Measurements from ENCODE around the gene PLPP4.

Gene PLPP4

GRCh38 chr10:120610791-120611190, 153.8 kb downstream of the PLPP4 start:
- no peak for DNase-seq (ENCODE audit: low read depth)

GRCh38 chr10:120612756-120613155, 155.7 kb downstream of the PLPP4 start:
- no peak for DNase-seq (ENCODE audit: low read depth)

- DNase-seq (ENCODE audit: low read depth): no peak
Observed at GRCh38 chr10:120613180-120613579, 156.2 kb downstream of the PLPP4 start.

GRCh38 chr10:120614680-120615079, 157.7 kb downstream of the PLPP4 start:
- DNase-seq (ENCODE audit: low read depth): no peak

- DNase-seq (ENCODE audit: low read depth): no peak
Observed at GRCh38 chr10:120616311-120616911, 159.4 kb downstream of the PLPP4 start.

- no peak for DNase-seq (ENCODE audit: low read depth)
Observed at GRCh38 chr10:120628197-120628596, 171.2 kb downstream of the PLPP4 start.

GRCh38 chr10:120630266-120630665, 173.2 kb downstream of the PLPP4 start:
- no peak for DNase-seq (ENCODE audit: low read depth)

GRCh38 chr10:120632047-120632446, 175.0 kb downstream of the PLPP4 start:
- DNase-seq (ENCODE audit: low read depth): no peak

GRCh38 chr10:120632942-120633341, 175.9 kb downstream of the PLPP4 start:
- DNase-seq (ENCODE audit: low read depth): no peak

GRCh38 chr10:120634659-120635058, 177.6 kb downstream of the PLPP4 start:
- no peak for DNase-seq (ENCODE audit: low read depth)
